Measurements from ENCODE around the gene VARS1.
"Not testable (repeated sequence)": the region's sequence is repeated elsewhere in the genome, so short reads cannot be mapped to it uniquely, and the experiment has no call there.

The VARS1 gene

DNA sequence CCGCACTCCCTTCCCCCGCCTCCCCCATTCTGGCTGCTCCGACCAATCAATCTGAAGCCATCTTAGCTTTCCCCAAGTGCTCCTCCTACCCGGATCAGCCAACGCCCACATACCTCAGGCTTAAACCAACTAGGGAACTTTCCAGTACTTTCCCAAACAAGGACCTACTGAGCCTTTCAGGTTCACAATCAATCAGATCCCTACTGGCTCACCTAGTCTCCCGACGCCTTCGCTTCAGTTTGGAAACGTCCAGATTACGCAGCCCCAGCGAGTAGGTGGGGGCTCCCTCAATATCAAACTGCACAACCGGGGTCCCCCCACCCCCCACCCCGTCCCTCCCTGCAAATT, 19.1 kb upstream of the VARS1 start:
- 0 out of 2 replicates have a peak, but pooled peaks cover 3% of the 10 kb centered on the region for H3K4me1 ChIP-seq (ENCODE audit: insufficient read depth, low read length)
- H3K36me3 ChIP-seq (ENCODE audit: insufficient read depth, low read length): no peaks in the 10 kb centered on the region
- H3K9me3 ChIP-seq (ENCODE audit: control insufficient read depth, insufficient read depth, low read length): no peaks in the 10 kb centered on the region
- H3K9ac ChIP-seq (ENCODE audit: low read depth, low read length): peak overlapping the region; percentile 79; the same call in 1 of the 2 replicates

DNA sequence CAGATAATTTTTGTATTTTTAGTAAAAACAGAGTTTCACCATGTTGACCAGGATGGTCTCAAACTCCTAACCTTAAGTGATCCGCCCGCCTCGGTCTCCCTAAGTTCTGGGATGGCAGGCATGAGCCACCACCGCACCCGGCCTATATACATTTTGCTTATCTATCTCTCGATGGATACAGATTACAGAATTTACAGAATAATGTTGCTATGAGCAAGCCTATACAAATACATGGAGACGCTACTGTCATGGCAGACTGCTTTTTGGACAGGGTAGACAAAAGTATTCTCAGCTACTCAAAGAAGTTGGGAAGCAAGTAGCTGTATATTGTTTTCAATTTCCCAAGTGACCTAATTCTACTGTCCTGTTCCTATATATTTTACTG, 17.9 kb upstream of the VARS1 start:
- Histone ChIP-seq H3K9me3 (ENCODE audit: control insufficient read depth, insufficient read depth, low read length) (no peaks in the 10 kb centered on the region), H3K9ac (ENCODE audit: low read depth, low read length) (peak overlapping the region; percentile 62), H3K4me1 (ENCODE audit: insufficient read depth, low read length) (0 out of 2 replicates have a peak, but pooled peaks cover 3% of the 10 kb centered on the region)

DNA sequence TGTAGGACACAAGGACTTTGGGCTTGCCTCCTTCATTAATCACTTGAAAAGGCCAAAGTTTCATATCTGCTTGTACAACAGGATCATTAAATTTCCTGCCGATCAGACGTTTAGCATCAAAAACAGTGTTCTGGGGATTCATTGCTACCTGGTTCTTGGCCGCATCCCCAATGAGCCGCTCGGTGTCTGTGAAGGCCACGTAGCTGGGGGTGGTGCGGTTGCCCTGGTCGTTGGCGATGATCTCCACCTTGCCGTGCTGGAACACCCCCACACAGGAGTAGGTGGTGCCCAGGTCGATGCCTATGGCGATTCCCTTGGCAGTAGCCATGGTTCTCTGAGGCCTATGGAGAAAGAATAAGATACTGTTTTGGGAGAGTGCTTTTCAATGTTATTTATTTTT, 16.1 kb upstream of the VARS1 start:
- H3K36me3 ChIP-seq (ENCODE audit: insufficient read depth, low read length): no peaks in the 10 kb centered on the region
- H3K9me3 ChIP-seq (ENCODE audit: control insufficient read depth, insufficient read depth, low read length): no peaks in the 10 kb centered on the region
- H3K4me1 ChIP-seq (ENCODE audit: insufficient read depth, low read length): no peaks in the 10 kb centered on the region
- no peak overlapping the region for H3K9ac ChIP-seq (ENCODE audit: low read depth, low read length)

More for the DNA sequence above, 17.9 kb upstream of the VARS1 start:
- H3K36me3 ChIP-seq (ENCODE audit: insufficient read depth, low read length): no peaks in the 10 kb centered on the region

DNA sequence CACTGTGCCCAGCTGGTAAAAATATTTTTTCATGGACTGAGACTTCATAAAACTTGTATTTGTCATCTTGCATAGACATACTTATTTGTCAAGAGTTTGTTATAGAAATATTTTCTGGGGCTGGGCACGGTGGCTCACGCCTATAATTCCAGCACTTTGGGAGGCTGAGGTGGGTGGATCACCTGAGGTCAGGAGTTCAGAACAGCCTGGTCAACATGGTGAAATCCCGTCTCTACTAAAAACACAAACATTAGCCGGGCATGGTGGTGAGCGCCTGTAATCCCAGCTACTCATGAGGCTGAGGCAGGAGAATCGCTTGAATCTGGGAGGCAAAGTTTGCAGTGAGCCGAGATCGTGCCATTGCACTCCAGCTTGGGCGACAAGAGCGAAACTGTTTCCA, 13.0 kb upstream of the VARS1 start:
- H3K9ac ChIP-seq (ENCODE audit: low read depth, low read length); H3K36me3 ChIP-seq (ENCODE audit: insufficient read depth, low read length); H3K4me1 ChIP-seq (ENCODE audit: insufficient read depth, low read length); H3K9me3 ChIP-seq (ENCODE audit: control insufficient read depth, insufficient read depth, low read length): not testable (repeated sequence)

DNA sequence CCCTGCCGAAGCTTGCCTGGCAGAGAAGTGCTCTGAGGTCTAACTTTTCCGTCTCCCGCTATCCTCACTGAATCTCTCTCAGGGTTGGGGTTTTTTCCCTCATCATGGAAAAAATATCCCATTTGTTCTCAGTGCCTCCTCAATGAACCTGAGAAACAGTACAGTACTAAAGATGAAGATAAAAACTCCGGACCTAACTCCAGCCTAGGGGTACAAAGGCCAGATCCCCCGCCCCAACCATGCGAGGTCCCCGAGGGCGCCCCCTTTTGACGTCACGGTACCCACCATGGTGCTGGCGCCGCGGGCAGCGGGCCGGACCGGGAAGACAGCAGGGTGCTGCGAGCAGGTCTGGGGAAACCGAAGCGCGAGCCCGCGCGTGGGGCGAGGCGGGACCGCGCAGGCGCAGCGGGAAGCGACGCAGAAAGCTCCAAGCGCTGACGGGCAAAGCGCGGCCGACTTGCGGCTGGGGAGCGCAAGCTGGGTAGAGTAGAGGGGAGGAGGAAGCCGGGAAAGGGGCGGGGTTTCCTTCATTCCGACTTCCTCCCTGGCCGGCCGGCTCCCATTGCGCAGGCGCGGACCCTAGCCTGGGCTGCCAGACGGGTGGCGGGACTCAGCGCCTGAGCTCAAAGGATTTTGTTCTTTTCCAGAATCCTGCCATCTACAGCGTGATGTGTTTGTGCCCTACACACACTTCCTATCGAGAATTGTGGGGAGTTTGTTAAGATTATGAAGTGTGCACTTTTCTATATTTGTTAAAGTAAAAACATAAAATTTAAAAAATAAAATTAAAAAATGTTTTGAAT, 11.1 kb upstream of the VARS1 start, which contains the start of gene LSM2:
TSS of gene LSM2 (minus strand) at position 497 of the 803 bp plus-strand sequence. CDS start at position 288, 209 bp downstream.
- H3K9ac ChIP-seq (ENCODE audit: low read depth, low read length): peak within 1 kb of the TSS; percentile 84
- no peaks in the 10 kb centered on the region for H3K4me1 ChIP-seq (ENCODE audit: insufficient read depth, low read length)
- H3K36me3 ChIP-seq (ENCODE audit: insufficient read depth, low read length): no peaks in the 10 kb centered on the region
- no peaks in the 10 kb centered on the region for H3K9me3 ChIP-seq (ENCODE audit: control insufficient read depth, insufficient read depth, low read length)

DNA sequence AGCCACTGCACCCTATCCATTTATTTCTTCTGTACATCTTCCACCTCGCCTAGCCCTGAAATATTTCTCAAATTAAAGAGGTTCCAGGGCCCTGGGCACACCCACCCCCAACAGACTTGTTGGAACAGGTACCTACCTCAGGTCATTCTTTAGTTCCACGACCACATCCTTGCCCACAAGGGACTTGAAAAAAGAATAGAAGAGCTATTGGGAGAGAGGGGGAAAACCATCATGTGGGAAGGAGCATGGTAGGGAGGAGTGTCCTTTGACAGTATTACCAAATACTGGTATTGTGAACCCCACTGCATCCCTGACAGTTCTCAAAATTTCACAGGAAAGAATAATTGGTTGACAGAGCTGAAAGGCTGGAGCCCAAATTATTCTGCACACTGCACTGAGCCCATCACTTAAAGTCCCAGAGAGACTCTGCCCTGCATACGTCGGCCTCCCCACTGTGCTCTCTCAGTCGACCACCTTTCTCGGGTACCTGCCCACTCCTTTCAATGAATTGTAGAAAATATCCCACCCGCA, 10.5 kb upstream of the VARS1 start:
- peak overlapping the region; percentile 84 for H3K9ac ChIP-seq (ENCODE audit: low read depth, low read length)
- H3K36me3 ChIP-seq (ENCODE audit: insufficient read depth, low read length): no peaks in the 10 kb centered on the region
- H3K4me1 ChIP-seq (ENCODE audit: insufficient read depth, low read length): no peaks in the 10 kb centered on the region

DNA sequence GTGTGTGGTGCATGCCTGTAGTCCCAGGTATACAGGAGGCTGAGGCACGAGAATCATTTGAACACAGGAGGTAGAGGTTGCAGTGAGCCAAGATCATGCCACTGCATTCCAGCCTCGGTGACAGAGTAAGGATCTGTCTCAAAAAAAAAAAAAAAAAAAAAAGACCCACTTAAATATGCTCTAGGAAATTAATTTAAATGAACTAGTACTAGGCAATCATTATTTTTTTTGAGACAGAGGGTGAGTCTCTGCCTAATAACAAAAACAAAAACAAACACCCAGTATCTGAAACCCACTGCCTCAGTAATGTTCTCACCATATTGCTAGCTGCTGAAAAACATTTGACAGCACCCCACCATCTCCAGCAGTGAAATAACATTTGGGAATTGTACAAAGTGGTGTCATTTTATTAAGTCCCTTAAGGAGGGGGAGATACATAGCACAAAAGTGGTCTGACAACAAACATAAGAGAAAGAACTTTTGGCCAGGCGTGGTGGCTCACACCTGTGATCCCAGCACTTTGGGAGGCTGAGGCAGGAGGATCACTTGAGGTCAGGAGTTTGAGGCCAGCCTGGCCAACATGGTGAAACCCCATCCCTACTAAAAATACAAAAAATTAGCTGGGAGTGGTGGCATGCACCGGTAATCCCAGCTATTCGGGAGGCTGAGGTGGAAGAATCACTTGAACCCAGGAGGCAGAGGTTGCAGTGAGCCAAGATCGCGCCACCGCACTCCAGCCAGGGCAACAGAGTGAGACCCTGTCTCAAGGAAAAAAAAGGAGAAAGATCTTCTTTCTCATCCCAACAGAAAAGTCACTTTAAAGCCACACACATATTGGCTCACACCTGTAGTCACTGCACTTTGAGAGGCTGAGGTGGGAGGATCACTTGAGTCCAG, 5.7 kb upstream of the VARS1 start:
- not testable (repeated sequence) for H3K36me3 ChIP-seq (ENCODE audit: insufficient read depth, low read length); H3K9ac ChIP-seq (ENCODE audit: low read depth, low read length); H3K4me1 ChIP-seq (ENCODE audit: insufficient read depth, low read length); H3K9me3 ChIP-seq (ENCODE audit: control insufficient read depth, insufficient read depth, low read length)

More for the DNA sequence above, 10.5 kb upstream of the VARS1 start:
- no peaks in the 10 kb centered on the region for H3K9me3 ChIP-seq (ENCODE audit: control insufficient read depth, insufficient read depth, low read length)

DNA sequence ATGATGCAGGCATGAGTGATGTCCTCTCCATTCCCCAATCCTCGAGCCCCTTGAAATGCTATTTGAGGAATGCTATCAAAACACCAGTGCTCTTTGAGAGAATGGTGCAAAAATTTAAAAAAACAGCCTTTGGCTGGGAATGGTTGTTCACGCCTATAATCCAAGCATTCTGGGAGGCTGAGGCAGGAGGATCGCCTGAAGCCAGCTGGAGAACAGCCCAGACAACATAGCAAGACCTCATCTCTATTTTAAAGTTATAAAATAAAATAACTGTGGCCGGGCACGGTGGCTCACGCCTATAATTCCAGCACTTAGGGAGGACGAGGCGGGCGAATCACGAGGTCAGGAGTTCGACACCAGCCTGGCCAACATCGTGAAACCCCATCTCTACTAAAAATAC, 4.2 kb upstream of the VARS1 start:
- no peaks in the 10 kb centered on the region for H3K4me1 ChIP-seq (ENCODE audit: insufficient read depth, low read length)
- H3K36me3 ChIP-seq (ENCODE audit: insufficient read depth, low read length): no peaks in the 10 kb centered on the region
- H3K9me3 ChIP-seq (ENCODE audit: control insufficient read depth, insufficient read depth, low read length): no peaks in the 10 kb centered on the region
- no peak overlapping the region for H3K9ac ChIP-seq (ENCODE audit: low read depth, low read length)

DNA sequence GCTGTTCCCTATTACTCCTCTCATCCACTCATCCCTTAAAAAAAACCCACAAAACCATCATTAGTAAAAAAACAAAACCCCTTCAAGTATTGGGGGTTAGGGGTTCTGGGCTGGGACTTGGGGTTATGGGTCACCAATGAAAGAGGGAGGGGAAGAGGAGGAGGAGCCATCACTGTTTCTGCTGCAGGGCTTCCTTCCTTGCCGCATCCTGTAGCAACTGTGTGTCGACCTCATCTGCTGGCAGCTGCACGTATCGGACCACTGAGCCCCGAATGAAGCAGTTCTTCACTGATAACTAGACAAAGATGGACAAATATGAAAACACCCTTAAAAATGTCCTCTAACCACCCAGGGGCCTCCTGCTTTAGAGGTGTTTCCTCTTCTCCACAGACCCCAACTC, 2.0 kb upstream of the VARS1 start:
- Histone ChIP-seq H3K36me3 (ENCODE audit: insufficient read depth, low read length) (no peaks in the 10 kb centered on the region), H3K4me1 (ENCODE audit: insufficient read depth, low read length) (peaks cover 4% of the 10 kb centered on the region), H3K9ac (ENCODE audit: low read depth, low read length) (no peak overlapping the region)

DNA sequence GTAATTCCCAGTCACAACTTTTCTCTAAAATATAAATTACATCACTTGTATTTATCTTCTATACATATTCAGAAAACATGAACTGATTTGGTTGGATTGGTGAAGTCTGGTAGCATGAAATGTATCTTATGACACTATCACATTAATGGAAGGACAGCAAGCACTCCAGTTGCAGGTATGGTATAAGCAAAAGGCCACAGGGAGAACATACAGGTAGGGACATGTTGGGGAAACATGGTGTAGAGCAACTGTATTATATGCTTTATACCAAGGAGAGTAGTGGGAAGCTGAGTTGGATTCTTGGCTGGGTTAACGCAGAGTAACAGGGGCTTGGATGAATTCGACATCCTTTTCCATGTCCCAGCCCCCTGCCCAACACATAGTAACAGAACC, 1.4 kb upstream of the VARS1 start:
- no peak overlapping the region for H3K9ac ChIP-seq (ENCODE audit: low read depth, low read length)
- no peaks in the 10 kb centered on the region for H3K36me3 ChIP-seq (ENCODE audit: insufficient read depth, low read length)
- no peaks in the 10 kb centered on the region for H3K9me3 ChIP-seq (ENCODE audit: control insufficient read depth, insufficient read depth, low read length)
- H3K4me1 ChIP-seq (ENCODE audit: insufficient read depth, low read length): peaks cover 4% of the 10 kb centered on the region

More for the DNA sequence above, 2.0 kb upstream of the VARS1 start:
- H3K9me3 ChIP-seq (ENCODE audit: control insufficient read depth, insufficient read depth, low read length): no peaks in the 10 kb centered on the region

DNA sequence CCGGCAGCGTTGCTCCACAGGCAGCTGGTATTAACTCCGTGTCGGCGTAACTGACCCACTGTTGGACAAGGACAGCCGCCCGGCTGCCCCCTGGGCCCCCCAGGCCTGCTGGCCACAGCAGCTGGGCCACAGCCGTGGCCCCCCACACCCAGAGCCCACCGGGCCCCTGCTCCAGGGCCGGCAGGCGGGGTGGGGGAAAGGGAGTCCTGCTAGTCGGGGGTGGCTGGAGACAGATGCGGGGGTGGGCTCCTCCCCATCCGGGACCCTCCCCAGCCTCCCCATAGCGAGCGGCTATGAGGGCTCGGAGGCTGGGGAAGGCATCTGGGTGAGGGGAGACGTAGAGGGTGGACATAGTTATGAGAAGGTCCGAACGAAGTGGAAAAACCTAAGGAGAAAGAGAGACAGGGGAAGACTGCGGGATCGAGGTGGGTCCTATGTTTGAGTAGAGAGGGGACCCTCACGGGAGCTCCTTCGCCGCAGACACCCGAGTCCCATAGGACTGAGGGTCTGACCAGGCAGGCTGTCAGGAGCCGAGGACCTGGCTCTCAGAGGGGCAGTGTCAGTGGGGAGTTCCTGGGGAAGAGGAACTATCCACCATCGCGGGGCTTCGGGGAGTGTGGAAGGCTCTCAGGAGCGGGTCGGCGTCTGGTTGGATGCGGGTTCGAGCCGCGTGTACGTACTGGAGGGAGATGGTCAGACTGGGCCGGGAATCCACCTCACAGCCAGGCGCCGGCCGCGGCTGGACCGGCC, 511 bp downstream of the VARS1 start:
- Histone ChIP-seq H3K9ac (ENCODE audit: low read depth, low read length) (peak overlapping the region; percentile 90), H3K4me1 (ENCODE audit: insufficient read depth, low read length) (peaks cover 4% of the 10 kb centered on the region), H3K9me3 (ENCODE audit: control insufficient read depth, insufficient read depth, low read length) (no peaks in the 10 kb centered on the region), H3K36me3 (ENCODE audit: insufficient read depth, low read length) (peaks cover 3% of the 10 kb centered on the region; the same call in 1 of the 2 replicates)

DNA sequence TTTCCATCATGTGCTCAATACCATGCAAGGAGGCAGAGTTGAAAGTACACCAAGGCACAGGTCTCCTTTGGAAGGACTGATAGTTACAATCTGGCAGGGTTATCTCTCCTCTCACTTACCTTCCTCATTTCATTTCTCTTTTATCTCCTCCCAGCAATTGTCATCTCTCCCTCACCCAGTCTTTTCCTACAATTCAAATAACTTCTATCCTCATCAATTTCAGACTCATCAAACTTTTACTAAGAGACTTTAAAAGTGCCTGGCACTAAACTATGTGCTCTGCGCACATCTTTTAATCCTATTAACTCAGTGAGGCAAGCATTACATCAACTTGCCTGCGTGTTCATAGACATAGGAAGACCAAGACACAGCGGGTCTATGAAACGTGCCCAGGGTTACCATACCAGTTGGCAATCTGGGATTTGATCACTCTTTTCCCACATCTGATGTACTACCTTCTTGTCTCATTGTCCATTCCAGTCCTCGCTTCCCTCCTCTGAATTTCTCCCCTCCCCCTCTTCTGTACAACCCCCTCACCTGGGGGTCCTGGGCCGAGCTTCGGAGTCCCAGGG, 1.2 kb downstream of the VARS1 start:
- no peaks in the 10 kb centered on the region for H3K9me3 ChIP-seq (ENCODE audit: control insufficient read depth, insufficient read depth, low read length)
- peak overlapping the region; percentile 90 for H3K9ac ChIP-seq (ENCODE audit: low read depth, low read length)
- peaks cover 4% of the 10 kb centered on the region for H3K36me3 ChIP-seq (ENCODE audit: insufficient read depth, low read length)
- peaks cover 4% of the 10 kb centered on the region for H3K4me1 ChIP-seq (ENCODE audit: insufficient read depth, low read length)

DNA sequence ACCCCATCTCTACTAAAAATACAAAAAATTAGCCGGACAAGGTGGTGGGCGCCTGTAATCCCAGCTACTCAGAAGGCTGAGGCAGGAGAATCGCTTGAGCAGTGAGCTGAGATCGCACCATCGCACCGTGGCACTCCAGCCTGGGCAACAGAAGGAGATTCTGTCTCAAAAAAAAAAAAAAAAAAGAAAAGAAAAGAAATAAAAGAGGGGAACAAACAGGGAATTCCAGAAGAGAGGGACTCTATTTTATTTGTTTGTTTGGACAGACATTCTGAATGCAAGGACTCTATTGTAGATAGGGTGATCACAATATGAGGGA, 1.7 kb downstream of the VARS1 start:
- H3K9me3 ChIP-seq (ENCODE audit: control insufficient read depth, insufficient read depth, low read length); H3K36me3 ChIP-seq (ENCODE audit: insufficient read depth, low read length); H3K4me1 ChIP-seq (ENCODE audit: insufficient read depth, low read length): not testable (repeated sequence)
- H3K9ac ChIP-seq (ENCODE audit: low read depth, low read length): peak overlapping the region; percentile 90; the same call in 1 of the 2 replicates

DNA sequence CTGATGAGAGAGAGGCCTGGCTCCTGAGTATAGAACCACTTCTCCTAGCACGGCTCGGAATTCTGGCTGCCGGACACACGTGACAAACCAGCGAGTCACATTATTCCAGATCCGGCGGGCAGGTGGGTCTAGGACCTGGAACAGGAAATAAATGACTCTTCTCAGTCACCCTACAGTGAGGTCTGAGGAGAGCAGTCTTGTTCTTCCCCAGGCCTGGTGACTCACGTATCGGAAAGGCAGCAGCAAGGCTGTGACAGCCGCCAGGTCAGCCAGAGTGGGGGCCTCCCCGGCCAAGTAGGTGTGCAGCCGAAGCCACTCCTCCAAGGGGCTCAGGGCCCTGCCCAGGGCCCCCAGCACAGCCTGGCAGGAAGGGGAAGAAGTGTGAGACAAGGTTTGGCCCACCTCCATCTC, 2.8 kb downstream of the VARS1 start:
- Histone ChIP-seq H3K9me3 (ENCODE audit: control insufficient read depth, insufficient read depth, low read length) (no peaks in the 10 kb centered on the region), H3K4me1 (ENCODE audit: insufficient read depth, low read length) (peaks cover 4% of the 10 kb centered on the region), H3K36me3 (ENCODE audit: insufficient read depth, low read length) (peaks cover 7% of the 10 kb centered on the region), H3K9ac (ENCODE audit: low read depth, low read length) (no peak overlapping the region)
